ENCODE data around the gene TRMT61A.
A peak's percentile ranks its signal among the peaks of the same experiment; 100 is the strongest.
"Not testable (repeated sequence)": the region's sequence is repeated elsewhere in the genome, so short reads cannot be mapped to it uniquely, and the experiment has no call there.

The TRMT61A gene

DNA sequence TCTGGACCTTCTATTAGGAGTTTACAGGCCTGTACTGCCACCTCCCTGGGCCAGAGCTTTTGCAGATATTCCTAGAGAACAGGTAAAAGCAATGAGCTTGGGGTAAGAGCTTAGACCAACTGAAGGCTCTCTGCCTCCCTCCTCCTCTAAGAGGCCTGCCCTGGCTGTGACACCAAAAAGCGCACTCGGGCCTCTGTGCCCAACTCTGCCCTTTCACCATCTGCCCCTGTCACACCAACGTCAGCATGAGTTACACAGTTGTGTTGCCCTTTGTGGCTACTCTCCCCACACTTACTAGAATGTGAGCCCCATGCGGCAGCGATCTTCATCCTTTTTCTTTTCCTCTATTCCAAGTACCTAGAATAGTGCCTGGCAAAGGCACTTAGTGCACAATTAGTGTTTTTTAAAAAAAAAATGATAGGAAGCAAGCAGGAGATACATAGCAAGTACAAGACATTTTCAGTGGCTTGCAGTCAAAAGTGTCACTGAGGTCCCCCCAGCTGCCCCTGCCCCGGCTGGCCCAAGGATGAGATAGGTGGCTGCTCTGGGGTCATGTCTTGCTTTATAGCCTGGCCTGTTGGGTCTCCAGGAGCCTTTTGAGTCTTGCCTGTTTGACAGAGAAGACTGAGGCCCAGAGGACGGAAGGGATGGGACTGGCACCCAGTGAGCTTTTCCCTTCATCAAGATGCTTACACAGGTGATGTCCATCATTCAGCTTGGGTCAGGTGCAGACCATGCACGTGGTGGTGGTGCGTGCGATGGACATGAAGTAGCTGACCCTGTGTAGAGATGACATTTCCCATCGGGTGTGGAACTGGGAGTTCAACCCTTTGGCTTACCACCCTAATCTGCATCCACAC is 18.9 kb upstream of the TRMT61A start:
- no peak for DNase-seq

DNA sequence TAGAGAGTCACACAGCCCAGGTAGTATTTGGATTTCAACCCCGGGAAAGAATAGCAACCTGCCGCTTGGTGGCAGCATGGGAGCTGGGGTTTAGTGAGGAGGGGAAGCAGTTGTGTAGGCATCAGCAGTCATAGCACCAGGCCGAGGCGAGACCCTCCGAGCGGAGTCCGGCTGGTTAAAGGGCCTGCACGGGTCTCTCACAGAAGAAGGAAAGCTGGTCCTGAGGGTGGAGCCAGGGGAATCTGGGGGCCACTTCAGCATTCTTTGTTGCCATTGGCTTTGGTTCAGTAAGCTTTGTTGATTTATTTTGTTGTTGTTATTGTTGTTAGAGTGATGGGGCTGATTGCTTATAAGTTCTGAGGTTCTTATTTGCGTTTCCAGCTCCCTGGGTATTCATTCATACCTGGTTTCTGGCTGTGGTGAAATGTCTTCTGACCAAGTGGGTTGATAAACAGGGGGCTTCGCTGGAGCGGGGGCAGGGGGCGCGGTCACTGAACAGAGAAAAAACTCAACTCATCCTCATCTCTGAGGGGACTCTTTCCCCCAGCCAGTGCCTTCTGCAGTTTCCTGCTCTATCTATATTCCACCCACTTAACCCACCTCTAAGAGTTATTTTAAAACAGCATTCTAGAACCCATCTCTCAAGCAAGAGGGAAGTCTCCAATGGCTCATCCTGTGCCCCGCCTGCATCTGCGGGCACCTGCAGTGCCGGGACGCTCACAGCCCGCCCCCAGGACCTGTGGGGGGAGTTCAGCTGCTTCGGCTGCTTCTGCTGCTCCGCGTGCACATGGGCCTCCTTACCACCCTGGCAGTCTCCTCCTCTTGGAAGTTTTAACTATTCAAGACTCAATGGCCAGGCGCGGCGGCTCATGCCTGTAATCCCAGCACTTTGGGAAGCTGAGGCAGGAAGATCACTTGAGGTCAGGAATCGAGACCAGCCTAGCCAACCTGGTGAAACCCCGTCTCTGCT is 18.0 kb upstream of the TRMT61A start:
- no peak for DNase-seq

DNA sequence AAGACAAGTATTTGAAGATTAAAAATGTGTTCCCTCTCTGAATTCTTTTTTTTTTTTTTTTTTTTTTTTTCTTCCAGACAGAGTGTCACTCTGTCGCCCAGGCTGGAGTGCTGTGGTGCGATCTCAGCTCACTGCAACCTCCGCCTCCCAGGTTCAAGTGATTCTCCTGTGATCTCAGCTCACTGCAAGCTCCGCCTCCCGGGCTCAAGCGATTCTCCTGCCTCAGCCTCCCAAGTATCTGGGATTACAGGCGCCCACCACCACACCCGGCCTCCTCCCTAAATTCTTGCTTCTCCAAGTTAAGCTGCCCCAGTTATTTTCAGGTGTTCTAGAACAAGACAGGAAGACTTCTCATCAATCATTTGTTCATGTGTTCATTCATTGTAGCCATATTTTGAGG is 16.8 kb upstream of the TRMT61A start:
- not testable (repeated sequence) for DNase-seq

DNA sequence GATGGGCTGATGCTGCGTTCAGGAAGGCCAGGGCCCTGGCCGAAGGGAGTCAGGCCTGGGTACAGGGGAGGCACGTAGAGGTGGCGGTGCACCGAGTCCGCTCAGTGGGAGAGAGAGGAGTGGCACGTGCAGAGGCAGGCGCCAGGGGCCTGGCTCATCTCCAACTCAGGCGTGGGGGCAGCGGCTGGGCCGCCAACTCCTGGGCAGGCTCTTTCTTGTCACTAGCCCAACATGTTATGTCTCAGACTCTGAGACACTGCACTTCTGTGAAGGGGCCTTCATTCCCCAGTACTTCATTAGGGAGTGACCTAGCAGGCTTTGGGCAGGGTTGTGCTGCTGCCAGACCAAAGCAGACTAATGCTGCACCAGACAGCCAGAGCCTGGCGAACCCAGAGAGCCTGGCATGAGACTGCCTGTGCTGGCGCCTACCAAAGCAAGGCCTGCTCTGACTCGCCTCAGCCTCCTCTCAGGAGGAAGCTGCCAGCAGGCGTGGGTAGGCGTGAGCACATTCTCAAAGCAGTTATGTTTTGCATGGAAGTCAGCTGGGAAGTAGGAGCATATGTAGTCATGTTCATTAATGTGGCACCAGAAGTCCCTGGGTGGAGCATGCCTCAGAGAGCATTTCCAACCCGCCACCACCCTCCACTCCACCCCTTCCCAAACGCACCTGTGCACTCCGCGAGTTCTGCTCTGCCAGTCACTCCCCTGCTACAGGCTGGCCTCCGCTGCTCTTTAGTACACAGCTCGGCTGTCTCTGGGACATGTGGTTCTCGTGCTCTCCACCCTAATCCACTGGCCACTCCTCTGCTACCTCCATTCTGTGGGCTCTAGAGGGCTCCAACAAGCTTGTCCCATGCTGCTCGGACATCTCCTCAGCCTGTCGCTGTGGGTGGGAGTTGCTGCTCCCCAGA is 16.0 kb upstream of the TRMT61A start:
- DNase-seq, result no peak

DNA sequence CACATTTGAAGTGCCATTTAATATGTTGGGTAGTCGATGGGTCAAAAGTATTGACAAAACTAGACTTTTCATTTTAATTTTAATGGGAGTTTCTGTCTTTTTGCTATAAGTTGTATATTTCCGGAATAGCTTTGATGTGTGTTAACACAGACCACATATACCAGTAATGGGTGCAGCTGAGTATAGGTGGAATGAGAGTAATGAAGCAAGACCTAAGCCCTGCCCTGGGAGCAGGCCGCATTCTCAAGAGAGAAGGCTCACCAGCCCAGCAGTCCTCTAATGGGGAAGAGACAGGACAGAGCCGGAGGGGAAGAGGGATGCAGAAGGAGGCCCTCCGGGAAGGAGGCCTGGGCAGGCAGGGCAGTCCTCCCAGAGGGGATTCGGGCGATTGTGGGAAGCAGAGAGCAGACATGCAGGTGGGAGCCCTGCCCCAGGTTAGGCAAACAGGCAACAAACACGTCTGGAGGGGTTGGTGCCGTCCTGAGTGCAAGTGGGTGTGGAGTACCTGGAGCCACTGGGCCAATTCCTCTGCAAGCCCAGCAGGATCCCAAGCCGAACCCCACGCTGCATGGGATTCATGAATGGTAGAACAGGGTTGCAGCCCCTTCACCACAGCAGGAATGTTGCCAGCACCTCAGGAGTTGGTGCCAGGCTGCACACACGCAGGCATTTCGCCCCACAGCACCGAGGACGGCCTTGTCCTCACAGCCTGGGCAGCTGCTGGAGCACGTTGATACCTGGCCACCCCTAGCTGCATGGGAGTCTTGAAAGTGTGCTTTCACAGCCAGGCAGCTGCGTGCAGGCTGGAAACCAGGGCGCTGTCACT is 14.2 kb upstream of the TRMT61A start:
- DNase-seq, result no peak

DNA sequence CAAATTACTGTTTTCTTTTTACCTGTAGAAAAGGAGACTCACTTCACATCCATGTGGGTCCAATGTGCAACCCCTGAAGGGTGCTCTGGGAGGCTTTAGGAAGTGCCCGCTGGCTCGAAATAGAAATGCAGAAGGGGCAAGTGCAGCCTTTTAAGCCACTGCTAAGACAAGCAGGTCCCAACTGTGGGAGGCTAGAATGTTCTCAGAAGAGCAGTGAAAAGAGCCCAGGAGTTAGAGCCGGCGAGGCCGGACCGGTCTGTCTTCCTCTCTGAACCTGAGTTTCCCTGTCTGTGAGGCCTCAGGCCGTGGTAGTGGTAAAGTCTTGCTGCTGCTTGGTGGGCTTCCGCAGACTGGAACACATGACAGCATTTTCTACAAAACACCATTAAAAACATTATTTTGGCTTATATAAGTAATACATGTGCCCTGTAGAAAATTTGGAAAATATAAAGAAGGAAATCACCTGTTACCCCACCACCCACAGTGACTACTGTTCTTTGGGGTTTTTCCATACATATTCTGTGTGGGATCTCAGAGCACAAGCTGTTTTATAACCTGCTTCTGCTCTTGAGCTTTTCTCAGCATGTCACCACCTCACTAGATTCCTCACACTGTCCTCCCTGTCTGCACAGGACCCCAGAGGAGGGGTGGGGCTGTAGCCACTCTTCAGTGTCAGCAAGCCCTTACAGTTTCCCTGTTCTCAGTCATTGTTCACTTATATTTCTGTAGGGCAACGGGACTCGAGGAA is 12.4 kb upstream of the TRMT61A start:
- no peak for DNase-seq

DNA sequence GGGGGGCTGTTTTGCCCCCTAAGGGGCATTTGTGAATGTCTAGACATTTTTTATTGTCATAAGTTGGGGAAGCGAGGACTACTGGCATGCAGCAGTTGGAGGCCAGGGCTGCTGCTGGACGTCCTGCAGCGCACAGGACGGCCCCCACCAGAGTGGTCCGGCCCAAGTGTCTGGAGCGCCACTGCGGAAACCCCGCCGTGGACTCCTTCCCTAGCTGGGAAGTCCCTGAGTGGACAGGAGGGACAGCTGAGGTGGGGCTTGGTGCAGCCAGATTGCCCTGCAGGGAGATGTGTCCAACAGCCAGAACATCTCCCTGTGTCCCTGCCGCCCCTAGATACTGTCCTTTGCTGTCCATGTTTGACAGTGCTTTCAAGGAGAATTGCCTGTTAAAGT is 11.8 kb upstream of the TRMT61A start:
- DNase-seq, result no peak

DNA sequence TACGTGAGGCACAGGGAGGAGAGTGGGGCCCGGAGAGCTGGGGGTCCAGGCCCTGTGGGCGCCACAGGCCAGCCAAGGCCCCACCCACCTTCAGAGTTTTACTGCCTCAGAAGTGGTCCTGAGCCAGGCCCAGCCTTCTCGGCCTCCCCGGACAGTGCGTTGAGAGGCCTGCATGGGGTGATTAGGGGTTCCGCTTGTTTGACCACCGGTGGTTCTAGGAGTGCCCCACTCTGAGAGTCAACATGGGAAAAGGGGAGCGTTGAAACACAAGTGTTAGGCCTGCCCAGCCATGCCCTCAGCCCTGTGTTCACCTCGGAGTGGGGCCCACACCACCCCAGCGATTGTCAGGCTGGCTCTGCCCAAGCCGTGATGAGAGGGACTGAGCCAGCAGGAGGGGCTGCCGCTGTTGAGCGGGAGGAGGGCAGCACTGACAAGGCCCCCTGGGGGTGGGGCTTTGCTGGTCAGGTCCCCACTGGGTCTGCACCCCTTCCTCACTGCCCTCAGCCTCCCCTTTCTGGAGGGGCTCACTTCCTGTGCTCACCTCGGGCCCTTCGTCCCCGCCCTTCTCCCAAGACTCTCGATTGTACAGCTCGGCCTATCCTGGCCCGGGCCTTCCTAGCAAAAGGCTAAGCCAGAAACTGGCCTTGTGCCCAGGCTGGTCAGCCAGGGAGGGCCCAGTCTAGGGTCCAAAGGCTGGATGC is 11.1 kb upstream of the TRMT61A start:
- no peak for DNase-seq

DNA sequence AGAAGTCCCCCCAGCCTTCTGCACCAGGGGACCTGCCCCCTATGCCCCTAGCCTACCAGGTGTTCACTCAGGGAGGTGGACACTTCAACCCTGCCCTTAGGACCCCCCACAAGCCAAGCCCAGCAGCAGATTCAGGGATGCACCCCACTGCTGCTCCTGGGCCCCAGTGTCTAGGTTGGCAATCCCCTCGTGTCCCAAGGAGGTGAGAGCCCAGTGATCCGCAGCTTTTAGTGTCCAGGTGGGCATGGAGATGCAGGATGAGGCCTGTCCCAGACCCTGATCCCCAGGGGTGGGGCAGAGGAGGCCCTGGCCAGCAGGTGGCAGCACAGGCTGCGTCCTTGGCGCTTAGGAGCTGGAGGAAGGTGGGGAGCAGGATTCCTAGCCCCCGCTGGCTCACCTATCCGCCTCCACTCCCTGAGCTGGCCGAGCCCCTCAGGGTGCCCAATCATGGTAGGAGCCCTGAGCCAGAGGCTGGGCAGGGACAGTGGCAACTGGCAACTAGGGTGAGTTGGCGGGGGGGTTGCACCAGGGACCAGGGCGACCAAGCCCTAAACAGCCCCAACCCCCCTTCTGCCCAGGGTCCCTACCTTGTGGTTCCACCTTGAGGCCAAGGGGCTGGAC is 10.5 kb upstream of the TRMT61A start:
- DNase-seq, result peak; percentile 42

DNA sequence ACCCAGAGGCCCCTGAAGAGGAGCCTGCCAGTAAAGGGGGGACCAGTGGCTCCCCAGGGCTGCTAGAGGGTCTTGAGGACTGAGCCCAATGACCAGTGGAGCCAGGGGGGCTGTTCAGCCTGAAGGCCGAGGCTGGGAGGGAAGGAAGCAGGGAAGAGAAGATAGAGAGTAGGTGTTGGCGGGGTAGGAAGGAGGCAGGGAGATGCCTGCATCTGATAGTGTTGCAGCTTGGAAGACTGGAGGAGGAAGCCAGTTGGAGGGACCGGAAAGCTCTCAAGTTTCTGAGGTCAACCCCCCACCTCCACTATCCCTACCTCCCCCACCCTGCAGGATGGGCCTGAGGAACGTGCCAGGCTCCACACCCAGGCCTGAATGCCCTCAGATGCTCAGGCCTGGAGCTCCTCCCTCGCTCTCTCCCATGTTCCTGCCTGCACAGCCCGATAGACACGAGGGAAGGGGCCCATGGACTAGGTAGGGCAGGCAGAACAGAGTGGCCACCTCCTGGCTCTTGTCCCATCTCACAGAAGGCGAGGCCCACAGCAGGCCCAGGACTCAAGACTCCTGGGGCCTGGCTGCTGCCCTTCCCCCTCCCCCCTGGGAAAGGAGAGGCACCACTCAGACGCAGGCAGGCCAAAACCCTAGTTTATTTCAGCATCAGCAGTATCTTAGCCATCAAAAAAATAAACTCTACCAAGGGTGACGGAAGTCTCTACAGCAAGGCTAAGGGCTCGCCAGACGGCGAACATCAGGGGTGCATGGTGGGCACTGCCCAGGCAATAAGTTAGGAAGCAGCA is 9.8 kb upstream of the TRMT61A start:
- DNase-seq, result peak; percentile 52

DNA sequence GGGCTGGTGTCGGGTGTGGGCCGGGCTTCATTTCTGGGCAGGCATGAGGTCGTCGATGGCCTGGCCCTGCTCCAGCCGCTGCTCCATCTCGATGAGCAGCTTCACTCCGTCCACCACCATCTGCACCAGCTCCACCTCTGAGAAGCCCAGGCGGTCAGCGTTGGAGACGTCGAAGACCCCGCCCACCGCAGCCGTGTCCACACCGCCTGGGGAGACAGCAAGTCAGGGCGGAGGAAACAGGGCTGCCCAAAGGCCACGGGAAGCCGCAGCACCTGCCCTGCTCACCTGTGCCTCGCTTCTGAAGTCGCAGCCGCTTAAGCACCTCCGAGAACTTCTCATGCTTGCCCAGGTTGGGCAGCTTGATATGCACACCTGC is 9.2 kb upstream of the TRMT61A start:
- no peak for DNase-seq

DNA sequence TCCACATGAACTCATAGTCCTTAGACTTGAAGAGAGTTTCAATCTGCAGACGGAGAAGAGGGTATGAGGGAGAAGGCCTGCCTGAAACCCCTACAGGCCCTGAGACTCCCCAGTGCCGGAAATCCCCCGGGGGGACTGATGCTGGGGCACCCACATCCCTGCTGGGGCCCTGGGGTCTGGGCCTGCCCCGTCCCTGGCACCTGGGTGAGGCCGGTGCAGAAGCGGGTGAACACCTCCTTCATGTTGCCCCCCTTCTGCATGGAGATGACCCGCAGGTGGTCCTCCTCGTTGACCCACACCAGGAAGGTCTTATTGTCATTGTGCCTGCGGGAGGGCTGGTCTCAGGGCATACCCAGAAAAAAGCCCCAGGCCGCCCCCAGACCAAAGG is 8.7 kb upstream of the TRMT61A start:
- DNase-seq, result no peak

DNA sequence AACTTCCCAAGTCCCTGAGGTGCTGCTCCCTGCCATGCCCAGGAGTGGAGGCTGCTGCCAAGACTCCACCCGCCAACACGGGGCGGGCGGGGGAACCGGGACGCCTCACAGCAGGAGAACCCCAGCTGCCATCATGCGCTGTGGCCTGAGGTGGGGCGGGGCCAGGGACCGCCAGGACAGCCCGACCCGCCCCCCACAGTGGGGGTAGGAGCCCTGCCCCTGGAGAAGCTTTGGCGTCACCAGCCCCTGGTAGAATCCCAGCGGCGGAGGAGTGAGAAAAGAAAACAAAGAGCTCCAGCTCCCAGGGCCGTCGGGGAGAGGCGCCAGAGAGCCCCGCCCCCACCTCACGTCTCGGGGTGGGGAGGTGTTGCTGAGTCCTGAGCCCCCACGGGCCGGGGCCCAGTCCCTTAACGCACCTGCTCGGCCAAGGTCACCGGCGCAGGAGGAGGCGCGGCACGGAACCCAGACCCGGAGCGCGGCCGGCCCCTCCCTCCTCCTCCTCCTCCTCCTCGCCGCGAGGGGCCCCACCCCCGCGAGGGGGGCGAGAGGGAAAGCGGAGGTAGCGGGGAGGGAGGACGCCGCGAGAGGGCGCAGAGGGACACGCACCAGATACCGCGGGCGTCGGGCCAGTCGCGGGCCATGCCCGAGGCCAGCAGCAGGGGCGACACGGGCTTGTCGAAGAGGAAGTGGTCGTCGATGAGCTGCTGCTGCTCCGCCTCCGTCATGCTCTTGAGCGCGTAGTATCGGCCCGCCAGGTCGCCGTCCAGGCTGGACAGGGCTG is 8.1 kb upstream of the TRMT61A start:
- DNase-seq, result peak; percentile 63

DNA sequence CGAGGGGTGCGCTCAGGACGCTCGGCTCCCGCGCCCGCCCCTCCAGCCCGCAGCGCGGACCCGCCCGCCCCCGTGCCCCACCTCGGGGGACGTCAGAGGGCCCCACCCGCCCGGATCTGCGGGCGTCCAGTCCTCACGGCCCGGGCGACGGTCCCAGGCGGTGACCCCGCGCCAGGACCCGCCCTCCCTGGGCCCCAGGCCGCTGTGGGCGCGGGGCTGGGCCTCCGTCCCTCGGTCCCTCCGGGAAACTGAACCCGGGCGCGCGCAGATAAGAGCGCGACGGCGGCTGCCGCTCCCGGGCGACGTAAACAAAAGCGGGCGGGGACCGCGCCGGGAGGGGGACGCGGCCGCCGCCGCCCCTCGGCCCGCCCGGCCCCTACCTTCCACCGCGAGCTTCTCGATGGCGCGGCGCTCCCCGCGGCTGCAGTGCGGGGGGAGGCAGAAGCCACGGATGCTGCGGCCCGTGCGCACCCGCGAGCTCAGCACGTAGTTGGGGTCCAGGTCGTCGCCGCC is 7.5 kb upstream of the TRMT61A start:
- no peak for DNase-seq

DNA sequence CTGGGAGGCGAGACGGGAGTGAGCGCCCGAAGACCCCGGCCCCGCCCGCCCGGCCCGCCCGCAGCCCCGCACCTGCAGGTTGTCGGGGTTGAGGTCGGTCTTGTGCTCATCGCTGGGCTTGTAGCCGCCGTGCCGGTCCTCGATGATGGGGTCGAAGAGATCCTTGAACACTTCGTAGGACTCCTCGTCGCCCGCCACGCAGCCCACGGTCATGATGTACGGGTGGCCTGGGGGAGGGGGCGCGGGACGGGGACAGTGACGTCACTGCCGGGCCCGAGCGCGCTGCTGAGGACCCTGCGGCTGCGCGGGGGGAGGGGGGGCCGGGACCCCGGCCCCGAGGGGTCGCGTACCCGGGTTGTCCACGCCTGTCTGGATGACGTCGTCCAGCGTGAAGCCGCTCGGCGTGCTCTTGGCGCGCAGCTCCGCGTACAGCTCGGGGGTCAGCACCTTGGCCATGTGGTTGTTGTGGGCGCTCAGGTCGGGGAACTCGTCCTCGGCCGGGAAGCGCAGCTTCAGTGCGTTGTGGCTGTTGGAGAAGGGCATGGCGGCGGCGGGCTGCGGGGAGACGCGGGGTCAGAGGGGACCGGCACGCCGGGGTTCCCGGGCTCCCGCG is 6.9 kb upstream of the TRMT61A start:
- DNase-seq, result no peak

DNA sequence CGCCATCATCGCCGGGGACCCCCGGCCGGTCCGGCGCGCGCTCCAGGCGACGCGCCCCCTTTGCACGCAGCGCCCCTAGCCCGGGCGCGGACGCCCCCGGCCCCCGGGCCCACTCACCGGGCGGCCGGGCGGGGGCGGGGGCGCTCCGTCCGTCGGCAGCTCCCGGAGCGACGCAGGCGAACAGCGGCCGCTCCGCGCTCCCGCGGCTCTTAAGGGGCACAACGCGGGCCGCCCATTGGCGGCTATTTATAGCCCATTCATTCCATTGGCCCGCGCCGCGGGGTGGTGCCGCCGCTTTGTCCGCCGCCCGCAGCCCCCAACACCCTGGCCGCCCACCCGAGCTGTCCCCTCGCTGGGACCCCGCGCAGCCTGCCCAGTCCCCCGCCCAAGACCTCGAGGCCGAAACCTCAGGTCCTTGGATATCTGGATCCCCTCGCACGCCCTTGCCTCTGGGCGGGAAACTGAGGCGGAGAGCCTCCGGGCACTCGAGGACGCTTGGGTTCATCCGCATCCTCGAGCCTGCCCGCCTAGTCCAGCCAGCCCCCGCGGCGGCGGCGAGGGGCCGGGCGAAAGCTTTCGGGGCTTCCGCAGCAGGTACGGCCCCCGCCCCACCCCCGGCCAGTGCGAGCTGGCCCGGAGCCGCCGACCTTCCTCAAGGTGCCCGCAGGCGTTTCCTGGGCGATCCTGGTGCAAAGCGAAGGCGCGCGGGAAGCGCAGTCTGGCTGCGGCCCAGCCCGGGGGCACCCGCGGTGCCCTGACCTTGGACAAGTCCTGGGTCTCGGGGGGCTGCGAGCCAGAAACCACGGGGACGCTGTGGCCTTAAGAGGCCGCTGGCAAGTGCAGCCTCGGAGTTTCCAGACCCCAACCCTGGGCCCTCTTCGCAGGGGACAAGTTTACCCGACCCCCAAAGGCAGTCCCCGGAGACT is 6.1 kb upstream of the TRMT61A start, which contains the start of gene CKB:
TSS of gene CKB (minus strand) at position 182 of the 926 bp plus-strand sequence. CDS start 337 bp downstream, outside the sequence.
- DNase-seq, result no peak
